IMR-90 (cell line): ENCODE results near the gene STRADA.

Experiments used
- BHLHE40 ChIP-seq: fragments of 150-350 bp; IDR thresholded peaks from 2 replicates; pipeline ENCODE4 v1.6.1; 2016; ENCODE audit warnings: mild to moderate bottlenecking, low read depth, low read length
- CEBPB ChIP-seq: IDR thresholded peaks from 2 replicates; pipeline ENCODE4 v1.6.1; 2012; ENCODE audit warnings: low read depth, low read length, improper control_type of control experiment
- CHD1 ChIP-seq: IDR thresholded peaks from 2 replicates; pipeline ENCODE4 v1.6.1; 2012; ENCODE audit warnings: low read depth, low read length, improper control_type of control experiment
- CTCF ChIP-seq: conservative IDR thresholded peaks from 2 replicates; pipeline ENCODE4 v1.5.1; 2012; ENCODE audit warnings: mild to moderate bottlenecking, low read depth, low read length, improper control_type of control experiment
- ELK1 ChIP-seq: fragments of 150-350 bp; IDR thresholded peaks from 2 replicates; pipeline ENCODE4 v1.6.1; 2016; ENCODE audit warnings: low read depth, mild to moderate bottlenecking, low read length, moderate library complexity, borderline replicate concordance
- FOS ChIP-seq: fragments of 150-350 bp; IDR thresholded peaks from 2 replicates; pipeline ENCODE4 v1.6.1; 2016; ENCODE audit warnings: low read depth, low read length
- MAFK ChIP-seq: IDR thresholded peaks from 2 replicates; pipeline ENCODE4 v1.6.1; 2012; ENCODE audit warnings: low read depth, low read length, improper control_type of control experiment
- MAZ ChIP-seq: IDR thresholded peaks from 2 replicates; pipeline ENCODE4 v1.6.1; 2012; ENCODE audit warnings: low read depth, mild to moderate bottlenecking, low read length, improper control_type of control experiment, moderate library complexity, borderline replicate concordance
- MXI1 ChIP-seq: IDR thresholded peaks from 2 replicates; pipeline ENCODE4 v1.6.1; 2012; ENCODE audit warnings: low read depth, mild to moderate bottlenecking, low read length, moderate library complexity, borderline replicate concordance
- POLR2A ChIP-seq: IDR thresholded peaks from 2 replicates; pipeline ENCODE4 v1.6.1; 2012; ENCODE audit warnings: mild to moderate bottlenecking, low read depth, low read length
- RAD21 ChIP-seq: IDR thresholded peaks from 2 replicates; pipeline ENCODE4 v1.6.1; 2012; ENCODE audit warnings: low read length, improper control_type of control experiment
- RCOR1 ChIP-seq: IDR thresholded peaks from 2 replicates; pipeline ENCODE4 v1.6.1; 2012; ENCODE audit warnings: mild to moderate bottlenecking, low read length, improper control_type of control experiment; ENCODE audit not compliant: insufficient replicate concordance
- SMC3 ChIP-seq: fragments of 150-350 bp; IDR thresholded peaks from 2 replicates; pipeline ENCODE4 v1.6.1; 2016; ENCODE audit warnings: low read depth, mild to moderate bottlenecking, antibody characterized with exemption, low read length, moderate library complexity
- TF ChIP-seq, protein P1 (sequence below): fragments of 150-350 bp; IDR thresholded peaks from 2 replicates; pipeline ENCODE4 v1.6.1; 2017; ENCODE audit warnings: mild to moderate bottlenecking, antibody characterized with exemption, low read length, low read depth

DNA sequence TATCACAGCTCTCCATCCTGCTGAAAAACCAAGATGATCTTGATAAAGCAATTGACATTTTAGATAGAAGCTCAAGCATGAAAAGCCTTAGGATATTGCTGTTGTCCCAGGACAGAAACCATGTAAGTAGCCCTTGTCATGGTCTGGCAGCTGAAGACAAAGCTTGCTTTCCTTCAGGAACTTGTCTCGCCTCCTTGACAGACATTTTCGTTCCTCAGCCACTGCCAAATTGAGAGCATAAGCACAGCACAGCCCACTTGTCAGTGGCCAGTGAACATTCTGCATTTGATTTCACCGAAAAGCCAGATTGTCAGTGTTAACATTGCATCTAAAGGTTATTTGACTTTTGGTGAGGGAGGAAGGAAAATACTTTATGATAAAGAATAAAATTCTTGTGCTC, 83.8 kb downstream of the STRADA start:
- no peak for TF ChIP-seq CTCF
- TF ChIP-seq POLR2A, result no peak
- TF ChIP-seq, protein P1, sequence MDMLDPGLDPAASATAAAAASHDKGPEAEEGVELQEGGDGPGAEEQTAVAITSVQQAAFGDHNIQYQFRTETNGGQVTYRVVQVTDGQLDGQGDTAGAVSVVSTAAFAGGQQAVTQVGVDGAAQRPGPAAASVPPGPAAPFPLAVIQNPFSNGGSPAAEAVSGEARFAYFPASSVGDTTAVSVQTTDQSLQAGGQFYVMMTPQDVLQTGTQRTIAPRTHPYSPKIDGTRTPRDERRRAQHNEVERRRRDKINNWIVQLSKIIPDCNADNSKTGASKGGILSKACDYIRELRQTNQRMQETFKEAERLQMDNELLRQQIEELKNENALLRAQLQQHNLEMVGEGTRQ, result no peak
- TF ChIP-seq MAZ, result no peak
- no peak for TF ChIP-seq BHLHE40
- no peak for TF ChIP-seq SMC3
- TF ChIP-seq MAFK, result no peak
- TF ChIP-seq ELK1, result no peak
- no peak for TF ChIP-seq MXI1
- TF ChIP-seq CEBPB, result no peak
- TF ChIP-seq RCOR1, result no peak
- TF ChIP-seq FOS, result no peak
- no peak for TF ChIP-seq CHD1
- TF ChIP-seq RAD21, result no peak
